ENCODE measurements around the gene MT1X. TPM values are rescaled to one million over a fixed set of nuclear protein-coding genes. Genes with fewer than 3 reads are reported as not detected.
A peak's percentile ranks its signal among the peaks of the same experiment; 100 is the strongest.

MT1X gene
- total and polyA plus RNA-seq, 4 experiments from 2014 or later, result 21.0 to 146 (median 49.9) TPM

DNA sequence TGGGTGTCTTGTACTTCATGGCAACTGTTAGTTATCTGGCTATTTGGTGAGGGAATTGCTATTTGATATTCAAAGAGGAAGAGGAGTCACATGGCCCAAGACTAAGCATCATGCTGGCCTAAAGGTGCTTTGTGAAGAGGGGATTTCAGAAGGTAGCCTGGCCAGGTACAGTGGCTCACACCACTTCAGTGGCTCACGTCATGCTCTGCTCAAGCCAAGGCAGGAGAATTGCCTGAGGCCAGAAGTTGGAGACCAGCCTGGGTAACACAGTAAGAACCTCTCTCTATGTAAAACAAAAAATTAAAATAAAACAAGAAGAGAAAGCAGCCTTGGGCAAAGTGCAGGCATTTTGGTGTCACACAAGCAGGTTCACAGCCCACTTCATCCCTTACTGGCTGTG lies 37.0 kb upstream of the MT1X start:
- Mint-ChIP-seq H3K27ac (no peak overlapping the region), H3K27me3 (peaks cover 5 to 12% of the 10 kb centered on the region in 2 donors), H3K4me1 (peaks cover 16 to 22% (median 18%) of the 10 kb centered on the region in 4 donors), H3K9me3 (no peaks in the 10 kb centered on the region), H3K4me3 (no peak overlapping the region), H3K36me3 (no peaks in the 10 kb centered on the region)
- no peak for DNase-seq
- Histone ChIP-seq H3K27ac (ENCODE audit: low read depth, low read length) (no peak overlapping the region), H3K36me3 (ENCODE audit: insufficient read depth, low read length) (no peaks in the 10 kb centered on the region), H3K4me3 (ENCODE audit: low read length in 2 of 2) (no peak overlapping the region), H3K4me1 (ENCODE audit: insufficient read depth, low read length) (peaks cover 16% of the 10 kb centered on the region), H3K9me3 (ENCODE audit: control insufficient read depth in 1 of 2, low read length in 2 of 2) (no peaks in the 10 kb centered on the region), H3K27me3 (ENCODE audit: insufficient read depth, low read length) (no peaks in the 10 kb centered on the region)
- intact Hi-C loops (cut with micrococcal nuclease), result no loop called here
- ChIA-PET CTCF (ENCODE audit: partially characterized antibody) (interaction anchor here (5.1 kb wide), 1 partner anchor 57 kb away, joined by 48 read pairs; no protein-coding TSS in a partner anchor), POLR2A (ENCODE audit: partially characterized antibody) (no interaction called here)

DNA sequence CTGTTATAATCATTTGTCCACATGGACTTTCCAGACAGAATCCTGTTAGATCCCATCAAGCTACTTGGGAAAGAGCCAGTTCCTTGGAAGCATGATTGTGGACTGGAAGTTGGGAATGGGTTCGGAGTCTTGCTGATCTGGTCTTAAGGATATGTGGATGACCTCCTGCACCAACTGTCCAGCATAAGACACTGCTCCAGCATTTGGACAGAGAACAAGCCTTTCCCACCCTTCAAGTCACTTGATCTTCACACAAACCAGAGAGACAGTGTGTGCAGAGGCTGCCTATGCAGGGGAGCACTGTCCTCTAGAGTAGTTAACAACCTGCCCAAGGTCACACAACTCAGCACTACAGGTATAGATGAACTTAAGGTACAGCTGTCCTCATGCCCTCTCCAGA lies 36.4 kb upstream of the MT1X start:
- intact Hi-C loops (cut with micrococcal nuclease), result no loop called here
- no peak overlapping the region for H3K27ac ChIP-seq (ENCODE audit: low read depth, low read length)
- H3K4me3 ChIP-seq (ENCODE audit: low read length in 2 of 2), result no peak overlapping the region
- Mint-ChIP-seq H3K4me1 (peaks cover 16 to 22% (median 18%) of the 10 kb centered on the region in 4 donors), H3K9me3 (no peaks in the 10 kb centered on the region), H3K27ac (peak overlapping the region in 1 of 7 donors; percentile 16), H3K27me3 (peaks cover 5 to 8% of the 10 kb centered on the region in 2 donors), H3K36me3 (no peaks in the 10 kb centered on the region), H3K4me3 (no peak overlapping the region)
- no peaks in the 10 kb centered on the region for H3K27me3 ChIP-seq (ENCODE audit: insufficient read depth, low read length)
- peaks cover 16% of the 10 kb centered on the region for H3K4me1 ChIP-seq (ENCODE audit: insufficient read depth, low read length)
- no peak for DNase-seq
- H3K36me3 ChIP-seq (ENCODE audit: insufficient read depth, low read length), result no peaks in the 10 kb centered on the region
- ChIA-PET CTCF (ENCODE audit: partially characterized antibody) (no interaction called here), POLR2A (ENCODE audit: partially characterized antibody) (no interaction called here)
- H3K9me3 ChIP-seq (ENCODE audit: control insufficient read depth in 1 of 2, low read length in 2 of 2), result no peaks in the 10 kb centered on the region

DNA sequence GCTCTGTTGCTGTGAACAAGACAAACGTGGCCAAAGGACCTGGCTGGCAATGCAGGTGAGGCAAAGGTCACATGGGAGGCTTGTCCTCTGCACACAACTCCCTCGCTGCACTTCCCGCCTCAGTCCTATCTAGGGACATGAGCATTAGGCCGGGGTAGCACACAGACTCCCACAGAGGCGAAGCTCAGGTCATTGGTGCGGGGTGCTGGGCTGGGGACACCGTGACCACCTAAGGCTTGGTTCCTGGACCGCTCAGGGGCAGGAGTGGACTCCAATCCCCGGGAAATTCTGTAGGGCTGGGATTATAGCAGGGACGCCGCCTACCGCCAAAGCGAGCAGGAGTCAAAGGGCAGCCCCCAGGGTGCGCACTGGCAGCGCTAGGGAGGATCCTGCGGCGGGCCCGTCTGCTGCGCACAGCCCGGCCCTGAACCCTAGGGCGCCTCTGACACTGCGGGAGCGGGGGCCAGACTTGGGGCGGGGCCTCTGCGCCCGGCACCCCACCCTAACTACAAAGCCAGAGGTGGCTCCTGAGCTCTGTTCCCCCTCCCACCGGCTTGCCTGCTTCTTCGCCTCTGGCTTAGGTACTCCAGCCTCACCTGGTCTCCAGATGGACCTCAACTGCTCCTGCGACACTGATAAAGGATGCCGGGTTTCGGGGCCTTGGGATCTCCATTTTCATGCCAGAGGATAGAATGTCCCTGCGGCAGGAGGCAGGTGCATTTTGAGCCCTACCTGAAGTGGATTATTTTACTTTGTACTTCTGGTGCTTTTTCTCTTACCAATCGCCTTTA lies 34.4 kb upstream of the MT1X start:
- POLR2A ChIA-PET (ENCODE audit: partially characterized antibody), result no interaction called here
- H3K27me3 ChIP-seq (ENCODE audit: insufficient read depth, low read length), result no peaks in the 10 kb centered on the region
- H3K4me1 Mint-ChIP-seq, result peaks cover 12 to 16% (median 13%) of the 10 kb centered on the region in 4 donors
- intact Hi-C loops (cut with micrococcal nuclease), result no loop called here
- no peak overlapping the region for H3K4me3 ChIP-seq (ENCODE audit: low read length in 2 of 2)
- no peak overlapping the region for H3K27ac Mint-ChIP-seq
- no peak overlapping the region for H3K27ac ChIP-seq (ENCODE audit: low read depth, low read length)
- H3K36me3 ChIP-seq (ENCODE audit: insufficient read depth, low read length), result no peaks in the 10 kb centered on the region
- H3K27me3 Mint-ChIP-seq, result peaks cover 8 to 11% of the 10 kb centered on the region in 2 donors
- H3K36me3 Mint-ChIP-seq, result no peaks in the 10 kb centered on the region
- no peaks in the 10 kb centered on the region for H3K9me3 Mint-ChIP-seq
- no peak for DNase-seq
- H3K4me1 ChIP-seq (ENCODE audit: insufficient read depth, low read length), result peaks cover 14% of the 10 kb centered on the region
- no peaks in the 10 kb centered on the region for H3K9me3 ChIP-seq (ENCODE audit: control insufficient read depth in 1 of 2, low read length in 2 of 2)
- CTCF ChIA-PET (ENCODE audit: partially characterized antibody), result no interaction called here
- H3K4me3 Mint-ChIP-seq, result no peak overlapping the region

DNA sequence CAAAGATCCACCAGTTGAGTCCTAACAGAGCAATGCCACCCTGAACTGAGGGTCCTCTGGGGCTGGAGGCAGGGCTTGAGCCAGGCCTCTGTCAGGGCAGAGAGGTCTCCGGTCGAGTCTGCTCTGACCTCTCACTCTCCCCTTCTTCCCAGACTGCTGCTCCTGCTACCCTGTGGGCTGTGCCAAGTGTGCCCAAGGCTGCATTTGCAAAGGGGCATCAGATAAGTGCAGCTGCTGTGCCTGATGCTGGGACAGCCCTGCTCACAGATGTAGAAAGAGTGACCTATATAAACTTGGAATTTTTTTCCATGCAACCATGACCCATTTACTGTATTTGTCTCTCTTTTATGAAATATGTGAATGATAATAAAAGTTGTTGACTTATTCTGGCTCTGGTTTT lies 33.0 kb upstream of the MT1X start:
- H3K27ac ChIP-seq (ENCODE audit: low read depth, low read length), result no peak overlapping the region
- H3K36me3 Mint-ChIP-seq, result no peaks in the 10 kb centered on the region
- ChIA-PET POLR2A (ENCODE audit: partially characterized antibody) (no interaction called here), CTCF (ENCODE audit: partially characterized antibody) (interaction anchor here (1.3 kb wide), 1 partner anchor 73 kb away, joined by 5 read pairs; no protein-coding TSS in a partner anchor)
- no peak overlapping the region for H3K4me3 ChIP-seq (ENCODE audit: low read length in 2 of 2)
- H3K36me3 ChIP-seq (ENCODE audit: insufficient read depth, low read length), result no peaks in the 10 kb centered on the region
- peaks cover under 1 to 1% (median 1%) of the 10 kb centered on the region in 4 donors for H3K4me1 Mint-ChIP-seq
- peaks cover 1% of the 10 kb centered on the region for H3K4me1 ChIP-seq (ENCODE audit: insufficient read depth, low read length)
- H3K27me3 ChIP-seq (ENCODE audit: insufficient read depth, low read length), result no peaks in the 10 kb centered on the region
- no peaks in the 10 kb centered on the region for H3K9me3 Mint-ChIP-seq
- H3K27me3 Mint-ChIP-seq, result peaks cover 9 to 15% of the 10 kb centered on the region in 2 donors
- intact Hi-C loops (cut with micrococcal nuclease), result no loop called here
- no peak overlapping the region for H3K4me3 Mint-ChIP-seq
- no peaks in the 10 kb centered on the region for H3K9me3 ChIP-seq (ENCODE audit: control insufficient read depth in 1 of 2, low read length in 2 of 2)
- DNase-seq, result no peak
- H3K27ac Mint-ChIP-seq, result no peak overlapping the region

DNA sequence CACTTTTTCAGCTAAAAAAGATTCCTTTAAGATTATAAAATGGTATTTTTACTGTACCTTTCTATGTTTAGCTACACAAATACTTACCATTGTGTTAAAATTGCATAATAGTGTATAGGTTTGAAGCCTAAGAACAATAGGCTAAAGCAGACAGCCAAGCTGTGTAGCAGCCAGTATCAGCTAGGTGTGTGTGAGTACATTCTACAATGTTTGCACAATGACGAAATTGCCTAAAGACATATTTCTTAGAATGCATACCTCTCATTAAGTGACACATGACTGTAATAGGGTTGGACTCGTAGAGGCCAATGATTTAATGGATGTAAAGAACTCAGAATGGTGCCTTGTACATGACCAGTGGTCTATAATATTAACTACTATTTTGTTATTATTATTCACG lies 32.5 kb upstream of the MT1X start:
- Mint-ChIP-seq H3K9me3 (no peaks in the 10 kb centered on the region), H3K4me1 (peaks cover 0 to 1% (median 0%) of the 10 kb centered on the region in 4 donors), H3K27ac (no peak overlapping the region), H3K36me3 (no peaks in the 10 kb centered on the region), H3K4me3 (no peak overlapping the region), H3K27me3 (peaks cover 9 to 15% of the 10 kb centered on the region in 2 donors)
- H3K9me3 ChIP-seq (ENCODE audit: control insufficient read depth in 1 of 2, low read length in 2 of 2), result no peaks in the 10 kb centered on the region
- ChIA-PET POLR2A (ENCODE audit: partially characterized antibody) (no interaction called here), CTCF (ENCODE audit: partially characterized antibody) (interaction anchor here (1.3 kb wide), 1 partner anchor 73 kb away, joined by 5 read pairs; no protein-coding TSS in a partner anchor)
- no peaks in the 10 kb centered on the region for H3K4me1 ChIP-seq (ENCODE audit: insufficient read depth, low read length)
- no peak overlapping the region for H3K4me3 ChIP-seq (ENCODE audit: low read length in 2 of 2)
- intact Hi-C loops (cut with micrococcal nuclease), result no loop called here
- DNase-seq, result no peak
- H3K27me3 ChIP-seq (ENCODE audit: insufficient read depth, low read length), result no peaks in the 10 kb centered on the region
- no peaks in the 10 kb centered on the region for H3K36me3 ChIP-seq (ENCODE audit: insufficient read depth, low read length)
- no peak overlapping the region for H3K27ac ChIP-seq (ENCODE audit: low read depth, low read length)

DNA sequence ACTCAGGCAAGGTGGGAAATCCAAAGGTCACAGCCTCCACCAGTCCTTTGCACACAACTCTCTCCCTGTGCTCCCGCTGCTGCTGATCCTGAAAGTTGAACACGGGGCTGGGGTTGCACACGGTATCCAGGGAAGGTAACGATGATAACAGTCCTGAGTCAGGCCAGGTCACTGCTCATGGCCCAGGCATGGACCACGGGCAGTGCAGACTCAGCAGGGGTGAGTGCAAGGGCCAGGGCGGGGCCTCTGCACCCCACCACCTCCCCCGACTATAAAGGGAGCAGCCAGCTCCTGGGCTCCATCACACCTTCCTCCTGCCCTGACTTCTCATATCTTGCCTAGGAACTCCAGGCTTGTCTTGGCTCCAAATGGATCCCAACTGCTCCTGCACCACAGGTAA lies 30.7 kb upstream of the MT1X start, which contains the start of gene MT1B:
Gene MT1B, plus strand, starts transcription at position 301 of the 400 bp plus-strand sequence. Its CDS starts 68 bp downstream, at position 369.
- POLR2A ChIA-PET (ENCODE audit: partially characterized antibody), result no interaction called here
- Histone ChIP-seq H3K9me3 (ENCODE audit: control insufficient read depth in 1 of 2, low read length in 2 of 2) (no peaks in the 10 kb centered on the region), H3K4me3 (ENCODE audit: low read length in 2 of 2) (no peak within 1 kb of the TSS), H3K4me1 (ENCODE audit: insufficient read depth, low read length) (no peaks in the 10 kb centered on the region), H3K36me3 (ENCODE audit: insufficient read depth, low read length) (no peaks in the 10 kb centered on the region), H3K27ac (ENCODE audit: low read depth, low read length) (no peak within 1 kb of the TSS), H3K27me3 (ENCODE audit: insufficient read depth, low read length) (no peaks in the 10 kb centered on the region)
- intact Hi-C loops (cut with micrococcal nuclease), result no loop called here
- H3K27ac Mint-ChIP-seq, result no peak within 1 kb of the TSS
- CTCF ChIA-PET (ENCODE audit: partially characterized antibody), result no interaction called here
- no peaks in the 10 kb centered on the region for H3K9me3 Mint-ChIP-seq
- no peaks in the 10 kb centered on the region for H3K4me1 Mint-ChIP-seq
- H3K4me3 Mint-ChIP-seq, result no peak within 1 kb of the TSS
- no peaks in the 10 kb centered on the region for H3K36me3 Mint-ChIP-seq
- no peak for DNase-seq
- H3K27me3 Mint-ChIP-seq, result peaks cover 9 to 15% of the 10 kb centered on the region in 2 donors

DNA sequence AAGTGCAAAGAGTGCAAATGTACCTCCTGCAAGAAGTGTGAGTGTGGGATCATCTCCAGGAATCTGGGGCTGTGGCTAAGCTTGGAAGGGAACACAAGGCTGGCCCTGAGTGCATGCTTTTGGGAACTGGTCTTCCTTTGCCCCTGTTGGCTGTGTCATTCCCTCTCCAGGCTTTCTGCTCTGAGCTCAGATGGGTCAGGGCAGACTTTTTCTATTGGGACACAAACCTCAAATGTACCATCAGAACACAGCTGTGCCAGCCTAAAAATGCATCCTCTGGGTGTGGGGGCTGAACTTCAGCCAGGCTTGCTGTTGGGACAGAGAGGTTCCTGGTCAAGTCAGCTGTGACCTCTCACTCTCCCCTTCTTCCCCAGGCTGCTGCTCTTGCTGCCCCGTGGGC lies 29.7 kb upstream of the MT1X start:
- Histone ChIP-seq H3K9me3 (ENCODE audit: control insufficient read depth in 1 of 2, low read length in 2 of 2) (no peaks in the 10 kb centered on the region), H3K27me3 (ENCODE audit: insufficient read depth, low read length) (no peaks in the 10 kb centered on the region), H3K4me3 (ENCODE audit: low read length in 2 of 2) (no peak overlapping the region), H3K27ac (ENCODE audit: low read depth, low read length) (no peak overlapping the region), H3K4me1 (ENCODE audit: insufficient read depth, low read length) (no peaks in the 10 kb centered on the region), H3K36me3 (ENCODE audit: insufficient read depth, low read length) (no peaks in the 10 kb centered on the region)
- CTCF ChIA-PET (ENCODE audit: partially characterized antibody), result interaction anchor here (1.9 kb wide), 1 partner anchor 9 kb away, joined by 4 read pairs; no protein-coding TSS in a partner anchor
- Mint-ChIP-seq H3K27ac (no peak overlapping the region), H3K36me3 (no peaks in the 10 kb centered on the region), H3K27me3 (peaks cover 9 to 12% of the 10 kb centered on the region in 2 donors), H3K9me3 (no peaks in the 10 kb centered on the region), H3K4me3 (no peak overlapping the region), H3K4me1 (peaks cover 2 to 8% (median 3%) of the 10 kb centered on the region in 4 donors)
- DNase-seq, result no peak
- POLR2A ChIA-PET (ENCODE audit: partially characterized antibody), result no interaction called here
- intact Hi-C loops (cut with micrococcal nuclease), result no loop called here

Data from CD4-positive, alpha-beta memory T cell (primary cell).